GM18499 (cell line): ENCODE results near the gene WNK4.
"Not testable (repeated sequence)": the region's sequence is repeated elsewhere in the genome, so short reads cannot be mapped to it uniquely, and the experiment has no call there.

Experiments used
- ATAC-seq: cut with Tn5 transposase; IDR thresholded peaks from one replicate; pipeline ENCODE4 v1.9.1; 2021; ENCODE audit warnings: moderate number of reproducible peaks; ENCODE audit not compliant: insufficient read depth, unreplicated experiment

Gene WNK4

GRCh38 chr17:42769964-42770363 lies 10.4 kb upstream of the WNK4 start:
- ATAC-seq = not testable (repeated sequence)

- no peak for ATAC-seq
These were observed 7.5 kb upstream of the WNK4 start for GRCh38 chr17:42772945-42773289.

- no peak for ATAC-seq
These were observed 6.9 kb upstream of the WNK4 start, which contains the start of gene VPS25 for GRCh38 chr17:42773290-42774035. VPS25 (plus strand) TSS chr17:42773449; CDS start chr17:42773476, 27 bp downstream.

GRCh38 chr17:42774066-42774745 lies 6.2 kb upstream of the WNK4 start:
- no peak for ATAC-seq

GRCh38 chr17:42775534-42776098 lies 4.8 kb upstream of the WNK4 start:
- ATAC-seq = no peak

GRCh38 chr17:42778570-42778969 lies 1.8 kb upstream of the WNK4 start:
- ATAC-seq = no peak

- no peak for ATAC-seq
These were observed 990 bp upstream of the WNK4 start for GRCh38 chr17:42779304-42779935.

GRCh38 chr17:42780851-42781638 lies 635 bp downstream of the WNK4 start:
- ATAC-seq = no peak

- no peak for ATAC-seq
These were observed 1.3 kb downstream of the WNK4 start for GRCh38 chr17:42781639-42782165.

GRCh38 chr17:42782166-42783061 lies 2.0 kb downstream of the WNK4 start:
- no peak for ATAC-seq

GRCh38 chr17:42783062-42783790 lies 2.8 kb downstream of the WNK4 start:
- no peak for ATAC-seq

- no peak for ATAC-seq
These were observed 3.4 kb downstream of the WNK4 start for GRCh38 chr17:42783791-42784138.

GRCh38 chr17:42784409-42784808 lies 4.0 kb downstream of the WNK4 start:
- ATAC-seq = no peak

- no peak for ATAC-seq
These were observed 4.6 kb downstream of the WNK4 start for GRCh38 chr17:42784811-42785592.

GRCh38 chr17:42787266-42787665 lies 6.9 kb downstream of the WNK4 start:
- no peak for ATAC-seq

GRCh38 chr17:42791948-42792347 lies 11.5 kb downstream of the WNK4 start:
- no peak for ATAC-seq

GRCh38 chr17:42792545-42792944 lies 12.1 kb downstream of the WNK4 start:
- no peak for ATAC-seq

GRCh38 chr17:42795061-42795460 lies 14.7 kb downstream of the WNK4 start:
- ATAC-seq = no peak
